ENCODE measurements around the gene ZNF638. TPM values are rescaled to one million over a fixed set of nuclear protein-coding genes. Genes with fewer than 3 reads are reported as not detected.

ZNF638 gene
- total RNA-seq, 1 experiment from 2014 or later, result 108 TPM

GRCh38 chr2:71467180-71467815, 135.7 kb downstream of the ZNF638 start (continued):
- TF ChIP-seq REST (IDR thresholded peaks at IDR 0.05; ENCODE audit: low read depth) (no peak), ELF1 (IDR thresholded peaks at IDR 0.05; ENCODE audit: borderline replicate concordance, low read depth) (no peak)

- Histone ChIP-seq H3K79me2 (ENCODE audit: insufficient read depth, low read length) (no peaks in the 10 kb centered on the region), H3K9me2 (ENCODE audit: insufficient read depth) (no peaks in the 10 kb centered on the region), H3K4me3 (replicated peaks in 1 of 2; ENCODE audit: low read depth in 1 of 2, low read length in 2 of 2) (no peak overlapping the region), H3K36me3 (ENCODE audit: control insufficient read depth in 1 of 2, insufficient read depth in 2 of 2, low read length in 2 of 2) (no peaks in the 10 kb centered on the region), H3K9ac (ENCODE audit: low read length) (no peak overlapping the region), H3K27me3 (ENCODE audit: insufficient read depth, low read length) (peaks cover 3% of the 10 kb centered on the region; the same call in 1 of the 2 replicates), H4K20me1 (ENCODE audit: insufficient read depth) (no peaks in the 10 kb centered on the region), H3K9me3 (ENCODE audit: control insufficient read depth in 1 of 2, insufficient read depth in 1 of 2, low read depth in 1 of 2, low read length in 2 of 2) (no peaks in the 10 kb centered on the region), H2AFZ (ENCODE audit: low read depth, low read length, poor library complexity, severe bottlenecking) (no peak overlapping the region), H3K27ac (ENCODE audit: low read depth, low read length) (no peak overlapping the region), H3K4me1 (ENCODE audit: control insufficient read depth in 1 of 2, insufficient read depth in 2 of 2, low read length in 2 of 2) (peaks cover 0 to 18% of the 10 kb centered on the region in 2 experiments; a peak in 3 of 4 replicates), H3K4me2 (ENCODE audit: low read length) (no peak overlapping the region)
- BruUV-seq (replicated peaks), result no TSS peak
- no peak for DNase-seq (ENCODE audit: low read depth, low spot score)
- TF ChIP-seq YY1 (IDR thresholded peaks at IDR 0.05; ENCODE audit: extremely low read depth, insufficient replicate concordance, low read depth, low read length) (no peak), RAD21 (IDR thresholded peaks at IDR 0.05; ENCODE audit: low read depth) (no peak), EZH2 (IDR thresholded peaks at IDR 0.05) (no peak), TCF7L2 (IDR thresholded peaks at IDR 0.05; ENCODE audit: borderline replicate concordance, extremely low read depth, insufficient read depth, insufficient read length) (no peak), CEBPB (IDR thresholded peaks at IDR 0.05; ENCODE audit: low read depth) (no peak), ATF3 (IDR thresholded peaks at IDR 0.05) (no peak), EZH2phosphoT487 (IDR thresholded peaks at IDR 0.05; ENCODE audit: borderline replicate concordance) (no peak), SIN3A (IDR thresholded peaks at IDR 0.05; ENCODE audit: low read depth) (no peak), ZNF274 (IDR thresholded peaks at IDR 0.05; ENCODE audit: low read depth, low read length) (no peak), SP1 (IDR thresholded peaks at IDR 0.05; ENCODE audit: low read depth) (no peak), JUND (IDR thresholded peaks at IDR 0.05) (no peak), FOSL1 (IDR thresholded peaks at IDR 0.05; ENCODE audit: low read depth) (no peak)
- TF ChIP-seq, protein P1, sequence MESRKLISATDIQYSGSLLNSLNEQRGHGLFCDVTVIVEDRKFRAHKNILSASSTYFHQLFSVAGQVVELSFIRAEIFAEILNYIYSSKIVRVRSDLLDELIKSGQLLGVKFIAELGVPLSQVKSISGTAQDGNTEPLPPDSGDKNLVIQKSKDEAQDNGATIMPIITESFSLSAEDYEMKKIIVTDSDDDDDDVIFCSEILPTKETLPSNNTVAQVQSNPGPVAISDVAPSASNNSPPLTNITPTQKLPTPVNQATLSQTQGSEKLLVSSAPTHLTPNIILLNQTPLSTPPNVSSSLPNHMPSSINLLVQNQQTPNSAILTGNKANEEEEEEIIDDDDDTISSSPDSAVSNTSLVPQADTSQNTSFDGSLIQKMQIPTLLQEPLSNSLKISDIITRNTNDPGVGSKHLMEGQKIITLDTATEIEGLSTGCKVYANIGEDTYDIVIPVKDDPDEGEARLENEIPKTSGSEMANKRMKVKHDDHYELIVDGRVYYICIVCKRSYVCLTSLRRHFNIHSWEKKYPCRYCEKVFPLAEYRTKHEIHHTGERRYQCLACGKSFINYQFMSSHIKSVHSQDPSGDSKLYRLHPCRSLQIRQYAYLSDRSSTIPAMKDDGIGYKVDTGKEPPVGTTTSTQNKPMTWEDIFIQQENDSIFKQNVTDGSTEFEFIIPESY (IDR thresholded peaks at IDR 0.05; ENCODE audit: extremely low read depth, insufficient replicate concordance, low read length), result no peak
- TF ChIP-seq, protein P2, sequence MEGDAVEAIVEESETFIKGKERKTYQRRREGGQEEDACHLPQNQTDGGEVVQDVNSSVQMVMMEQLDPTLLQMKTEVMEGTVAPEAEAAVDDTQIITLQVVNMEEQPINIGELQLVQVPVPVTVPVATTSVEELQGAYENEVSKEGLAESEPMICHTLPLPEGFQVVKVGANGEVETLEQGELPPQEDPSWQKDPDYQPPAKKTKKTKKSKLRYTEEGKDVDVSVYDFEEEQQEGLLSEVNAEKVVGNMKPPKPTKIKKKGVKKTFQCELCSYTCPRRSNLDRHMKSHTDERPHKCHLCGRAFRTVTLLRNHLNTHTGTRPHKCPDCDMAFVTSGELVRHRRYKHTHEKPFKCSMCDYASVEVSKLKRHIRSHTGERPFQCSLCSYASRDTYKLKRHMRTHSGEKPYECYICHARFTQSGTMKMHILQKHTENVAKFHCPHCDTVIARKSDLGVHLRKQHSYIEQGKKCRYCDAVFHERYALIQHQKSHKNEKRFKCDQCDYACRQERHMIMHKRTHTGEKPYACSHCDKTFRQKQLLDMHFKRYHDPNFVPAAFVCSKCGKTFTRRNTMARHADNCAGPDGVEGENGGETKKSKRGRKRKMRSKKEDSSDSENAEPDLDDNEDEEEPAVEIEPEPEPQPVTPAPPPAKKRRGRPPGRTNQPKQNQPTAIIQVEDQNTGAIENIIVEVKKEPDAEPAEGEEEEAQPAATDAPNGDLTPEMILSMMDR (IDR thresholded peaks at IDR 0.05 in 2 of 3, conservative IDR thresholded peaks at IDR 0.05 in 1 of 3; ENCODE audit: borderline replicate concordance in 1 of 3, insufficient read depth in 1 of 3, low read depth in 2 of 3, low read length in 2 of 3), result no peak
- ChIA-PET CTCF (interaction anchor here (0.9 to 3.1 kb wide), 2 partner anchors 8 to 42 kb away, joined by 4 to 22 read pairs; no protein-coding TSS in a partner anchor), POLR2A (no interaction called here), RAD21 (ENCODE audit: low non-redundant PET in 1 of 2, low total read pairs in 2 of 2, uncharacterized antibody in 2 of 2, unreplicated experiment in 2 of 2) (no interaction called here)
- ATAC-seq, result no peak
- intact Hi-C loops (cut with micrococcal nuclease), result no loop called here
Observed at GRCh38 chr2:71468279-71469015, 136.9 kb downstream of the ZNF638 start.
